GM12892 (cell line): ENCODE data around the gene NEUROD1.

ENCODE experiments used
- DNase-seq: peaks from one replicate; pipeline ENCODE4 v3.0.0; 2011; ENCODE audit not compliant: insufficient read length
- FAIRE-seq: peaks from 2 replicates; lab custom pipeline; 2011; peaks lifted over from hg19 to GRCh38; lab: Jason Lieb, UNC
- POLR2A ChIP-seq: IDR thresholded peaks from 2 replicates; pipeline ENCODE4 v1.6.1; 2011; ENCODE audit warnings: low read depth, low read length, control low read depth
- POLR2AphosphoS5 ChIP-seq: IDR thresholded peaks from 2 replicates; pipeline ENCODE4 v1.6.1; 2011; ENCODE audit warnings: low read depth, low read length, control low read depth
- TAF1 ChIP-seq: IDR thresholded peaks from 2 replicates; pipeline ENCODE4 v1.6.1; 2011; ENCODE audit warnings: low read depth, mild to moderate bottlenecking, control low read depth, low read length, borderline replicate concordance

NEUROD1 gene

DNA sequence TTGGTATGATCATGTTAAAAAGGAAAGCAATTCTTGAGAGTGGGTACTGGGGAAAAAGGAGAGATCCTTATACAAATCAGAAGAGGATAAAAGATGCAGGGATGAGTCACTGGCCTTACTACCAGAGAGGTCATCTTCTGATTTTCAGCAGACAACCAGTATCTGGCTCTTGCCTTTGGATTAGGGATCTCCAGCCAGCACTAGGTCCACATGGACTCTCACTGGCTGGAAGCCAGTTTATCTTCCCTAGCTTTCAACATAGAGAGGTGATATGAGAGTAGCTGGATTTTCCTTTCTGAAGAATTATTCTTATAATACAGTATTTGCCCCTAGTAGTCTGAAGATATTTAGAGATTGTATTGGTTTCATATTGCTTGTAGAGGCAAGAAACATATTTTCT lies 53.6 kb downstream of the NEUROD1 start:
- TF ChIP-seq POLR2A (no peak), POLR2AphosphoS5 (no peak), TAF1 (no peak)
- DNase-seq (no peak), FAIRE-seq (no peak)
